Breast epithelium (tissue), 3 donors: ENCODE results near the gene NGDN.

Experiments
- POLR2A ChIP-seq: fragments of 450-650 bp; IDR thresholded peaks from one replicate; pipeline ENCODE4 v1.6.1; 2016; ENCODE audit warnings: antibody characterized with exemption, mild to moderate bottlenecking, moderate library complexity
- TF ChIP-seq, protein P1 (sequence below), 3 donors: fragments of 450-650 bp; IDR thresholded peaks; one replicate each; pipeline ENCODE4 v1.5.1; 2016 to 2017; ENCODE audit warnings: antibody characterized with exemption in 3 of 3, mild to moderate bottlenecking in 3 of 3, moderate library complexity in 3 of 3

DNA sequence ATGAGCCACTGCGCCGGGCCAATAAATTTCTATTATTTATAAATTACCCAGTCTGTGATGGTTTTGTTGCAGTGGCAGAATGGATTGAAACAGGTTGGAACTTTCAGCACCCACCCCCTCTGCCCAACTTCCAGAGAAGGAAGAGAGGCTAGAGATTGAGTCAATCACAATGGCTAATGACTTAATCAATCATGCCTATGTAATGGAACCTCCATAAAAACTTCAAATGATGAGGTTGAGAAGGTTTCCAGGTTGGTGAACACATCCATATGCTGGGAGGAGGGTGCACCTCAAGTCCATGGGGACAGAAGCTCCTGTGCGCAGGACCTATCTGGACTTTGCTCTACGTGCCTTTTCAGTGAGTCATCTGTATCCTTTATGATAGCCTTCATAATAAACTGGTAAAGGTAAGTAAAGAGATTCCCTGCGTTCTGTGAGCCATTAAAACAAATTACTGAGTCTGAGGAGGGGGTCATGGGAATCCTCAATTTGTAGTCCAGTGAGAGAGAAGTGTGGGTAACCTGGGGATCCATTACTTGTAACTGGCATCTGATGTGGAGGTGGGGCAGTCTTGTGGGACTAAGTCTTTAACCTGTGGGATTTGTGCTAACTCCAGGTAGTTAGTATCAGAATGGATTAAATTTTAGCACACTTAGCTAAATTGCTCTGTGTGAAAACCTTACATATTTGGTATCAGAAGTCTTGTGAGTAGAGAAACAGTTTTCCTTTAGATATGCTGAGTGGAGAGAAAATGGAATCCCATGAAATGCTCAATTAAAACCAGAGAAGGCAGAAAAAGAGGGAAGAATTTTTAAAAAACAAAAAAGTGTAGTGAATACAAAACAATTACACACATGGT lies 11.7 kb upstream of the NGDN start:
- TF ChIP-seq POLR2A, result no peak
- TF ChIP-seq, protein P1, sequence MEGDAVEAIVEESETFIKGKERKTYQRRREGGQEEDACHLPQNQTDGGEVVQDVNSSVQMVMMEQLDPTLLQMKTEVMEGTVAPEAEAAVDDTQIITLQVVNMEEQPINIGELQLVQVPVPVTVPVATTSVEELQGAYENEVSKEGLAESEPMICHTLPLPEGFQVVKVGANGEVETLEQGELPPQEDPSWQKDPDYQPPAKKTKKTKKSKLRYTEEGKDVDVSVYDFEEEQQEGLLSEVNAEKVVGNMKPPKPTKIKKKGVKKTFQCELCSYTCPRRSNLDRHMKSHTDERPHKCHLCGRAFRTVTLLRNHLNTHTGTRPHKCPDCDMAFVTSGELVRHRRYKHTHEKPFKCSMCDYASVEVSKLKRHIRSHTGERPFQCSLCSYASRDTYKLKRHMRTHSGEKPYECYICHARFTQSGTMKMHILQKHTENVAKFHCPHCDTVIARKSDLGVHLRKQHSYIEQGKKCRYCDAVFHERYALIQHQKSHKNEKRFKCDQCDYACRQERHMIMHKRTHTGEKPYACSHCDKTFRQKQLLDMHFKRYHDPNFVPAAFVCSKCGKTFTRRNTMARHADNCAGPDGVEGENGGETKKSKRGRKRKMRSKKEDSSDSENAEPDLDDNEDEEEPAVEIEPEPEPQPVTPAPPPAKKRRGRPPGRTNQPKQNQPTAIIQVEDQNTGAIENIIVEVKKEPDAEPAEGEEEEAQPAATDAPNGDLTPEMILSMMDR (IDR thresholded peaks at IDR 0.05), result no peak
